Adrenal gland (tissue), 5 donors: ENCODE data around the gene SHB.

Experiments used
- CTCF ChIP-seq, 6 experiments: fragments of 450-650 bp in 4 of 6; fragments of 200-600 bp in 2 of 6; sonication (generic) in 1 of 6; IDR thresholded peaks; 1 replicate in 5 of 6; 2 replicates in 1 of 6; pipeline versions ENCODE4 v1.5.1 to v1.8.0; 2016 to 2021; ENCODE audit warnings: antibody characterized with exemption in 6 of 6, mild to moderate bottlenecking in 2 of 6, moderate library complexity in 1 of 6
- POLR2A ChIP-seq, 2 donors: fragments of 450-650 bp; IDR thresholded peaks; one replicate each; pipeline ENCODE4 v1.6.1; 2017; ENCODE audit warnings: antibody characterized with exemption in 2 of 2, mild to moderate bottlenecking in 2 of 2, moderate library complexity in 1 of 2
- donor health status: DM: no; HTN: no; CAD: no.

- peak in 1 of 6 experiments; percentile 9 for TF ChIP-seq CTCF (IDR thresholded peaks at IDR 0.05)
- TF ChIP-seq POLR2A (IDR thresholded peaks at IDR 0.05) = no peak
These were observed 48.6 kb downstream of the SHB start for GRCh38 chr9:38020151-38021076.
